ENCODE data around the gene THAP11. TPM values are rescaled to one million over a fixed set of nuclear protein-coding genes. Genes with fewer than 3 reads are reported as not detected.
A peak's percentile ranks its signal among the peaks of the same experiment; 100 is the strongest.

The THAP11 gene
- total and polyA plus RNA-seq, 2 of the 13 experiments (the other 11 are each of a cell fraction or from before 2014, with no cell fraction given), result 44.2 to 53.4 TPM

- no peak for TF ChIP-seq ZBED4 (CRISPR knock-in tag; IDR thresholded peaks at IDR 0.05; ENCODE audit: borderline replicate concordance)
- peak; percentile 69 for TF ChIP-seq MAX (IDR thresholded peaks at IDR 0.05)
- TF ChIP-seq ZNF574 (CRISPR knock-in tag; IDR thresholded peaks at IDR 0.05), result peak; percentile 74
- peak; percentile 91 for TF ChIP-seq HNRNPLL (IDR thresholded peaks at IDR 0.05; ENCODE audit: low read depth, low read length, poor library complexity, severe bottlenecking)
- 0 out of 2 replicates have a peak, but pooled peaks have one; percentile 61 for TF ChIP-seq AFF4 (CRISPR knock-in tag; IDR thresholded peaks at IDR 0.05)
- TF ChIP-seq ZNF629 (CRISPR knock-in tag; conservative IDR thresholded peaks at IDR 0.05), result 0 out of 2 replicates have a peak, but pooled peaks have one; percentile 26
- TF ChIP-seq ZNF556 (CRISPR knock-in tag; IDR thresholded peaks at IDR 0.05; ENCODE audit: borderline replicate concordance), result peak; percentile 77
- peak; percentile 76; the same call in 1 of the 2 replicates for TF ChIP-seq ZFP91 (CRISPR knock-in tag; IDR thresholded peaks at IDR 0.05; ENCODE audit: borderline replicate concordance)
- TF ChIP-seq NR2C2 (CRISPR knock-in tag; IDR thresholded peaks at IDR 0.05; ENCODE audit: borderline replicate concordance), result peak; percentile 51; the same call in 1 of the 2 replicates
- peak; percentile 67; the same call in 1 of the 2 replicates for TF ChIP-seq SAFB2 (CRISPR knock-in tag; IDR thresholded peaks at IDR 0.05; ENCODE audit: borderline replicate concordance, low read depth)
- TF ChIP-seq ZSCAN20 (CRISPR knock-in tag; IDR thresholded peaks at IDR 0.05; ENCODE audit: borderline replicate concordance), result peak; percentile 88
- peak; percentile 46 to 66; a peak in 3 of 4 replicates for TF ChIP-seq POLR2A (IDR thresholded peaks at IDR 0.05; ENCODE audit: insufficient read depth in 1 of 2, low read depth in 2 of 2, low read length in 2 of 2)
- 0 out of 2 replicates have a peak, but pooled peaks have one; percentile 59 for TF ChIP-seq ZNF577 (CRISPR knock-in tag; IDR thresholded peaks at IDR 0.05; ENCODE audit: borderline replicate concordance, low read depth)
- no peak for TF ChIP-seq JUNB (CRISPR knock-in tag; IDR thresholded peaks at IDR 0.05; ENCODE audit: borderline replicate concordance)
Measured at GRCh38 chr16:67892899-67893742, 51.0 kb downstream of the THAP11 start, which contains the start of gene PSKH1 (continued).

Measured in HepG2 (cell line).